Measurements from ENCODE around the gene DISC1.

DNA sequence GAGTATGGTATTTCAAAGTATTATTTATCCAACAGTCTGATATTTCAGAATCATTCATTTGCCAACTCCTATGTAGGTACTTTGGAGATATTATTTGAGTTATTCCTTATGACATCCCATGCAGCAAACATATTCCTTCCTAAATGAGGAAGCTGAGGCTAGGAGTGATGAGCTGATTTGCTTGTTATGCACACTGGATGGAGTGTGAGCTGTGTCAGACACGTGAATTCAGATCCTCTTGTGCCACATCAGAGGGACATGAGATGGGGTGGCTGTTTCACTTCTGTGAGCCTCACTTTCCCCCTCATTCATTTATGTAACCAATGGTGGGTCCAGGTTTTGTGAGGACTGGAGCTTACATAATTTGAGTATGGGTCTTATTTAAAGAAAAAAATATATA, 215.9 kb downstream of the DISC1 start:
- TF ChIP-seq, protein P1, sequence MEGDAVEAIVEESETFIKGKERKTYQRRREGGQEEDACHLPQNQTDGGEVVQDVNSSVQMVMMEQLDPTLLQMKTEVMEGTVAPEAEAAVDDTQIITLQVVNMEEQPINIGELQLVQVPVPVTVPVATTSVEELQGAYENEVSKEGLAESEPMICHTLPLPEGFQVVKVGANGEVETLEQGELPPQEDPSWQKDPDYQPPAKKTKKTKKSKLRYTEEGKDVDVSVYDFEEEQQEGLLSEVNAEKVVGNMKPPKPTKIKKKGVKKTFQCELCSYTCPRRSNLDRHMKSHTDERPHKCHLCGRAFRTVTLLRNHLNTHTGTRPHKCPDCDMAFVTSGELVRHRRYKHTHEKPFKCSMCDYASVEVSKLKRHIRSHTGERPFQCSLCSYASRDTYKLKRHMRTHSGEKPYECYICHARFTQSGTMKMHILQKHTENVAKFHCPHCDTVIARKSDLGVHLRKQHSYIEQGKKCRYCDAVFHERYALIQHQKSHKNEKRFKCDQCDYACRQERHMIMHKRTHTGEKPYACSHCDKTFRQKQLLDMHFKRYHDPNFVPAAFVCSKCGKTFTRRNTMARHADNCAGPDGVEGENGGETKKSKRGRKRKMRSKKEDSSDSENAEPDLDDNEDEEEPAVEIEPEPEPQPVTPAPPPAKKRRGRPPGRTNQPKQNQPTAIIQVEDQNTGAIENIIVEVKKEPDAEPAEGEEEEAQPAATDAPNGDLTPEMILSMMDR (conservative IDR thresholded peaks at IDR 0.05) = no peak
- TF ChIP-seq ZFX (IDR thresholded peaks at IDR 0.05) = no peak
